HepG2 (cell line): ENCODE data around the gene NRDC. TPM values are rescaled to one million over a fixed set of nuclear protein-coding genes. Genes with fewer than 3 reads are reported as not detected.

ENCODE experiments used
- JUND ChIP-seq: sonication (generic); formaldehyde crosslinking; IDR thresholded peaks from 2 replicates; pipeline ENCODE4 v1.8.0; 2022; ENCODE audit warnings: mild to moderate bottlenecking, missing genetic modification reagents
- KDM3A ChIP-seq: IDR thresholded peaks from 2 replicates; pipeline ENCODE4 v1.6.1; 2018; ENCODE audit warnings: low read depth, missing compliant biosample characterization
- NCOA1 ChIP-seq: sonication (generic); formaldehyde crosslinking; IDR thresholded peaks from 2 replicates; pipeline ENCODE4 v1.9.0; 2021; ENCODE audit warnings: missing genetic modification reagents
- PITX1 ChIP-seq: sonication (generic); formaldehyde crosslinking; IDR thresholded peaks from 2 replicates; pipeline ENCODE4 v1.5.1; 2020; ENCODE audit warnings: mild to moderate bottlenecking, missing genetic modification reagents
- POGZ ChIP-seq: sonication (generic); formaldehyde crosslinking; IDR thresholded peaks from 2 replicates; pipeline ENCODE4 v1.4.0; 2020; ENCODE audit warnings: mild to moderate bottlenecking, missing genetic modification reagents
- POLR2AphosphoS5 ChIP-seq: IDR thresholded peaks from 2 replicates; pipeline ENCODE4 v1.6.1; 2012; ENCODE audit warnings: low read depth, low read length
- SYNCRIP ChIP-seq: fragments of 200-400 bp; formaldehyde crosslinking; IDR thresholded peaks from 2 replicates; pipeline ENCODE4 v1.6.1; 2018; ENCODE audit warnings: mild to moderate bottlenecking, low read depth, low read length; ENCODE audit not compliant: insufficient read depth
- ZFAT ChIP-seq: sonication (generic); formaldehyde crosslinking; conservative IDR thresholded peaks from 2 replicates; pipeline ENCODE4 v1.8.1; 2023; ENCODE audit warnings: missing genetic modification reagents, inconsistent platforms
- ZFYVE20 ChIP-seq: sonication (generic); formaldehyde crosslinking; IDR thresholded peaks from 2 replicates; pipeline ENCODE4 v1.8.0; 2023; ENCODE audit warnings: low read depth, mild to moderate bottlenecking, moderate library complexity, missing genetic modification reagents, borderline replicate concordance
- ZNF124 ChIP-seq: sonication (generic); formaldehyde crosslinking; IDR thresholded peaks from 2 replicates; pipeline ENCODE4 v1.4.0; 2020; ENCODE audit warnings: missing genetic modification reagents
- ZNF224 ChIP-seq: sonication (generic); formaldehyde crosslinking; IDR thresholded peaks from 2 replicates; pipeline ENCODE4 v1.5.0; 2020; ENCODE audit warnings: mild to moderate bottlenecking, missing genetic modification reagents
- ZNF317 ChIP-seq: sonication (generic); formaldehyde crosslinking; IDR thresholded peaks from 2 replicates; pipeline ENCODE4 v1.5.0; 2020; ENCODE audit warnings: mild to moderate bottlenecking, missing genetic modification reagents
- ZNF790 ChIP-seq: sonication (generic); formaldehyde crosslinking; IDR thresholded peaks from 2 replicates; pipeline ENCODE4 v1.8.0; 2022; ENCODE audit warnings: missing genetic modification reagents, mild to moderate bottlenecking, borderline replicate concordance
- polyA plus RNA-seq, 8 experiments: library from polyadenylated mRNA; depleted of rRNA in 3 of 8; stranded (reverse) in 7 of 8; unstranded in 1 of 8; fragments of >200 nt; fragmentation: Illumina TruSeq in 4 of 8; extraction: Trizol in 4 of 8; gene quantifications; 2 replicates each; pipeline versions ENCODE4 v1.2.1 to v1.2.3, GENCODE V29; 2011 to 2016; ENCODE audit warnings: low read depth in 4 of 8, missing spikeins in 1 of 8, mixed read lengths in 1 of 8; ENCODE audit not compliant: insufficient read depth in 1 of 8
- total RNA-seq, 5 experiments: library from RNA; depleted of rRNA; stranded (reverse); fragments of >200 nt; fragmentation: Illumina TruSeq; extraction: Trizol; gene quantifications; 2 replicates each; pipeline ENCODE4 v1.2.3, GENCODE V29; 2016; ENCODE audit warnings: low read depth in 1 of 5
- TF ChIP-seq, protein P1 (sequence below): sonication (generic); formaldehyde crosslinking; conservative IDR thresholded peaks from 2 replicates; pipeline ENCODE4 v1.4.0; 2020; ENCODE audit warnings: missing genetic modification reagents
- TF ChIP-seq, protein P2 (sequence below): IDR thresholded peaks from 2 replicates; pipeline ENCODE4 v1.6.1; 2018; ENCODE audit warnings: missing genetic modification reagents
- TF ChIP-seq, protein P3 (sequence below): sonication (generic); formaldehyde crosslinking; conservative IDR thresholded peaks from 2 replicates; pipeline ENCODE4 v1.4.0; 2020; ENCODE audit warnings: mild to moderate bottlenecking, missing genetic modification reagents, moderate library complexity
- TF ChIP-seq, protein P4 (sequence below): IDR thresholded peaks from 2 replicates; pipeline ENCODE4 v1.6.1; 2016; ENCODE audit warnings: low read depth, missing genetic modification reagents, missing compliant biosample characterization

Gene NRDC
- total and polyA plus RNA-seq, 2 of the 13 experiments (the other 11 are each of a cell fraction or from before 2014, with no cell fraction given) = 57.6 to 64.9 TPM

DNA sequence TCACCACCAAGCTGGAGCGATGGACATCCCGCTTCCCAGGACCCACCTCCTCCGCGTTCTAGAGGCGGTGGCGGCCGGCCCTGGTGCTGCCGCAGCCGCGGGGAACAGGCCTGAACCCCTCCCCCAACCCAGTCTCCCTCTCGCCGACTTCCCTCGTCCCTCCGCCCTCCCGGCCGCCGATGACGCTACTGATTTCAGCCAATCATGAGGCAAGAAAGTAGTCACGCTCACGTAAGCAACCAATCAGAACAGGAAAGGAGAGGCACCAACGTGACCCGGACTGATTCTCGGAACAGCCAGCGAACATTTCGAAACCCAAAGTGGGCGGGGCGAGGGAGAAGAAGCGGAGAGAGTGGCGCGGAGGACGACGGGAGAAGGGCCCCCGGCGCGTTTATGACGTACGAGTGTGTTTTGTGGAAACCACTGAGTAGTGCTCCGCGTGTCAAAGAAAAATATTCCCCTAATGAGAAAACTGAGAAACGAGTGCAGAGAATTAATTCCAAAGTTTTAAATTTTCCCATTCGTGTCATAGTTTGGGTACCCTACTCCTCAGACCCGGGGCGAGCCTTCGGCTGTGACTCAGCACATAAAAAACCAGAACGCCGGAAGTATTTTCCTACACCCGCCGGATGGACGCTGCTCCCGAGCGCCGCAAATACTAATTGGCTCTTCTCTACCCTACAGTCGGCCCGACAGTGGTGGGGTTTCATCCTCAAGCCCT is at the start of gene NRDC (continued):
- TF ChIP-seq, protein P1, sequence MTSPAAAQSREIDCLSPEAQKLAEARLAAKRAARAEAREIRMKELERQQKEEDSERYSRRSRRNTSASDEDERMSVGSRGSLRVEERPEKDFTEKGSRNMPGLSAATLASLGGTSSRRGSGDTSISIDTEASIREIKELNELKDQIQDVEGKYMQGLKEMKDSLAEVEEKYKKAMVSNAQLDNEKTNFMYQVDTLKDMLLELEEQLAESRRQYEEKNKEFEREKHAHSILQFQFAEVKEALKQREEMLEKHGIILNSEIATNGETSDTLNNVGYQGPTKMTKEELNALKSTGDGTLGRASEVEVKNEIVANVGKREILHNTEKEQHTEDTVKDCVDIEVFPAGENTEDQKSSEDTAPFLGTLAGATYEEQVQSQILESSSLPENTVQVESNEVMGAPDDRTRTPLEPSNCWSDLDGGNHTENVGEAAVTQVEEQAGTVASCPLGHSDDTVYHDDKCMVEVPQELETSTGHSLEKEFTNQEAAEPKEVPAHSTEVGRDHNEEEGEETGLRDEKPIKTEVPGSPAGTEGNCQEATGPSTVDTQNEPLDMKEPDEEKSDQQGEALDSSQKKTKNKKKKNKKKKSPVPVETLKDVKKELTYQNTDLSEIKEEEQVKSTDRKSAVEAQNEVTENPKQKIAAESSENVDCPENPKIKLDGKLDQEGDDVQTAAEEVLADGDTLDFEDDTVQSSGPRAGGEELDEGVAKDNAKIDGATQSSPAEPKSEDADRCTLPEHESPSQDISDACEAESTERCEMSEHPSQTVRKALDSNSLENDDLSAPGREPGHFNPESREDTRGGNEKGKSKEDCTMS = no peak
- no peak for TF ChIP-seq ZFAT (CRISPR knock-in tag)
- no peak for TF ChIP-seq ZFYVE20 (CRISPR knock-in tag)
- peak; percentile 72 for TF ChIP-seq JUND (CRISPR knock-in tag)
- TF ChIP-seq POLR2AphosphoS5 = peak; percentile 78
- TF ChIP-seq ZNF790 (CRISPR knock-in tag) = no peak
- peak; percentile 30; the same call in 1 of the 2 replicates for TF ChIP-seq ZNF224
- TF ChIP-seq, protein P2, sequence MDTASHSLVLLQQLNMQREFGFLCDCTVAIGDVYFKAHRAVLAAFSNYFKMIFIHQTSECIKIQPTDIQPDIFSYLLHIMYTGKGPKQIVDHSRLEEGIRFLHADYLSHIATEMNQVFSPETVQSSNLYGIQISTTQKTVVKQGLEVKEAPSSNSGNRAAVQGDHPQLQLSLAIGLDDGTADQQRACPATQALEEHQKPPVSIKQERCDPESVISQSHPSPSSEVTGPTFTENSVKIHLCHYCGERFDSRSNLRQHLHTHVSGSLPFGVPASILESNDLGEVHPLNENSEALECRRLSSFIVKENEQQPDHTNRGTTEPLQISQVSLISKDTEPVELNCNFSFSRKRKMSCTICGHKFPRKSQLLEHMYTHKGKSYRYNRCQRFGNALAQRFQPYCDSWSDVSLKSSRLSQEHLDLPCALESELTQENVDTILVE (CRISPR knock-in tag) = peak; percentile 24; the same call in 1 of the 2 replicates
- TF ChIP-seq PITX1 = no peak
- TF ChIP-seq, protein P3, sequence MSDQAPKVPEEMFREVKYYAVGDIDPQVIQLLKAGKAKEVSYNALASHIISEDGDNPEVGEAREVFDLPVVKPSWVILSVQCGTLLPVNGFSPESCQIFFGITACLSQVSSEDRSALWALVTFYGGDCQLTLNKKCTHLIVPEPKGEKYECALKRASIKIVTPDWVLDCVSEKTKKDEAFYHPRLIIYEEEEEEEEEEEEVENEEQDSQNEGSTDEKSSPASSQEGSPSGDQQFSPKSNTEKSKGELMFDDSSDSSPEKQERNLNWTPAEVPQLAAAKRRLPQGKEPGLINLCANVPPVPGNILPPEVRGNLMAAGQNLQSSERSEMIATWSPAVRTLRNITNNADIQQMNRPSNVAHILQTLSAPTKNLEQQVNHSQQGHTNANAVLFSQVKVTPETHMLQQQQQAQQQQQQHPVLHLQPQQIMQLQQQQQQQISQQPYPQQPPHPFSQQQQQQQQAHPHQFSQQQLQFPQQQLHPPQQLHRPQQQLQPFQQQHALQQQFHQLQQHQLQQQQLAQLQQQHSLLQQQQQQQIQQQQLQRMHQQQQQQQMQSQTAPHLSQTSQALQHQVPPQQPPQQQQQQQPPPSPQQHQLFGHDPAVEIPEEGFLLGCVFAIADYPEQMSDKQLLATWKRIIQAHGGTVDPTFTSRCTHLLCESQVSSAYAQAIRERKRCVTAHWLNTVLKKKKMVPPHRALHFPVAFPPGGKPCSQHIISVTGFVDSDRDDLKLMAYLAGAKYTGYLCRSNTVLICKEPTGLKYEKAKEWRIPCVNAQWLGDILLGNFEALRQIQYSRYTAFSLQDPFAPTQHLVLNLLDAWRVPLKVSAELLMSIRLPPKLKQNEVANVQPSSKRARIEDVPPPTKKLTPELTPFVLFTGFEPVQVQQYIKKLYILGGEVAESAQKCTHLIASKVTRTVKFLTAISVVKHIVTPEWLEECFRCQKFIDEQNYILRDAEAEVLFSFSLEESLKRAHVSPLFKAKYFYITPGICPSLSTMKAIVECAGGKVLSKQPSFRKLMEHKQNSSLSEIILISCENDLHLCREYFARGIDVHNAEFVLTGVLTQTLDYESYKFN = peak; percentile 66
- no peak for TF ChIP-seq ZNF317 (CRISPR knock-in tag)
- peak; percentile 60; the same call in 1 of the 2 replicates for TF ChIP-seq NCOA1 (CRISPR knock-in tag)
- TF ChIP-seq ZNF124 (CRISPR knock-in tag) = peak; percentile 60
- no peak for TF ChIP-seq SYNCRIP
- TF ChIP-seq KDM3A (CRISPR knock-in tag) = peak; percentile 68; the same call in 1 of the 2 replicates
- TF ChIP-seq POGZ (CRISPR knock-in tag) = peak; percentile 99
- TF ChIP-seq, protein P4, sequence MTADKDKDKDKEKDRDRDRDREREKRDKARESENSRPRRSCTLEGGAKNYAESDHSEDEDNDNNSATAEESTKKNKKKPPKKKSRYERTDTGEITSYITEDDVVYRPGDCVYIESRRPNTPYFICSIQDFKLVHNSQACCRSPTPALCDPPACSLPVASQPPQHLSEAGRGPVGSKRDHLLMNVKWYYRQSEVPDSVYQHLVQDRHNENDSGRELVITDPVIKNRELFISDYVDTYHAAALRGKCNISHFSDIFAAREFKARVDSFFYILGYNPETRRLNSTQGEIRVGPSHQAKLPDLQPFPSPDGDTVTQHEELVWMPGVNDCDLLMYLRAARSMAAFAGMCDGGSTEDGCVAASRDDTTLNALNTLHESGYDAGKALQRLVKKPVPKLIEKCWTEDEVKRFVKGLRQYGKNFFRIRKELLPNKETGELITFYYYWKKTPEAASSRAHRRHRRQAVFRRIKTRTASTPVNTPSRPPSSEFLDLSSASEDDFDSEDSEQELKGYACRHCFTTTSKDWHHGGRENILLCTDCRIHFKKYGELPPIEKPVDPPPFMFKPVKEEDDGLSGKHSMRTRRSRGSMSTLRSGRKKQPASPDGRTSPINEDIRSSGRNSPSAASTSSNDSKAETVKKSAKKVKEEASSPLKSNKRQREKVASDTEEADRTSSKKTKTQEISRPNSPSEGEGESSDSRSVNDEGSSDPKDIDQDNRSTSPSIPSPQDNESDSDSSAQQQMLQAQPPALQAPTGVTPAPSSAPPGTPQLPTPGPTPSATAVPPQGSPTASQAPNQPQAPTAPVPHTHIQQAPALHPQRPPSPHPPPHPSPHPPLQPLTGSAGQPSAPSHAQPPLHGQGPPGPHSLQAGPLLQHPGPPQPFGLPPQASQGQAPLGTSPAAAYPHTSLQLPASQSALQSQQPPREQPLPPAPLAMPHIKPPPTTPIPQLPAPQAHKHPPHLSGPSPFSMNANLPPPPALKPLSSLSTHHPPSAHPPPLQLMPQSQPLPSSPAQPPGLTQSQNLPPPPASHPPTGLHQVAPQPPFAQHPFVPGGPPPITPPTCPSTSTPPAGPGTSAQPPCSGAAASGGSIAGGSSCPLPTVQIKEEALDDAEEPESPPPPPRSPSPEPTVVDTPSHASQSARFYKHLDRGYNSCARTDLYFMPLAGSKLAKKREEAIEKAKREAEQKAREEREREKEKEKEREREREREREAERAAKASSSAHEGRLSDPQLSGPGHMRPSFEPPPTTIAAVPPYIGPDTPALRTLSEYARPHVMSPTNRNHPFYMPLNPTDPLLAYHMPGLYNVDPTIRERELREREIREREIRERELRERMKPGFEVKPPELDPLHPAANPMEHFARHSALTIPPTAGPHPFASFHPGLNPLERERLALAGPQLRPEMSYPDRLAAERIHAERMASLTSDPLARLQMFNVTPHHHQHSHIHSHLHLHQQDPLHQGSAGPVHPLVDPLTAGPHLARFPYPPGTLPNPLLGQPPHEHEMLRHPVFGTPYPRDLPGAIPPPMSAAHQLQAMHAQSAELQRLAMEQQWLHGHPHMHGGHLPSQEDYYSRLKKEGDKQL (CRISPR knock-in tag) = peak; percentile 41; the same call in 1 of the 2 replicates
